ENCODE results near the gene CCDC134.
"Not testable (repeated sequence)": the region's sequence is repeated elsewhere in the genome, so short reads cannot be mapped to it uniquely, and the experiment has no call there.

The CCDC134 gene

GRCh38 chr22:41834005-41834944 is 33.8 kb downstream of the CCDC134 start:
- H3K4me3 ChIP-seq (ENCODE audit: low read depth, low read length): peak overlapping the region; percentile 94
- no peak for TF ChIP-seq CTCF (IDR thresholded peaks at IDR 0.05; ENCODE audit: borderline replicate concordance, insufficient read depth, low read depth, low read length)

- H3K4me3 ChIP-seq (ENCODE audit: low read depth, low read length): not testable (repeated sequence)
These were observed 35.0 kb downstream of the CCDC134 start for GRCh38 chr22:41835462-41835861.

GRCh38 chr22:41836551-41836950 is 36.1 kb downstream of the CCDC134 start:
- TF ChIP-seq CTCF (IDR thresholded peaks at IDR 0.05; ENCODE audit: borderline replicate concordance, insufficient read depth, low read depth, low read length): no peak

GRCh38 chr22:41838842-41839618 is 38.6 kb downstream of the CCDC134 start:
- no peak for TF ChIP-seq CTCF (IDR thresholded peaks at IDR 0.05; ENCODE audit: borderline replicate concordance, insufficient read depth, low read depth, low read length)
- no peak overlapping the region for H3K4me3 ChIP-seq (ENCODE audit: low read depth, low read length)

More at GRCh38 chr22:41836551-41836950, 36.1 kb downstream of the CCDC134 start:
- no peak overlapping the region for H3K4me3 ChIP-seq (ENCODE audit: low read depth, low read length)

GRCh38 chr22:41840216-41840615 is 39.7 kb downstream of the CCDC134 start:
- H3K4me3 ChIP-seq (ENCODE audit: low read depth, low read length): no peak overlapping the region
- TF ChIP-seq CTCF (IDR thresholded peaks at IDR 0.05; ENCODE audit: borderline replicate concordance, insufficient read depth, low read depth, low read length): no peak

- TF ChIP-seq CTCF (IDR thresholded peaks at IDR 0.05; ENCODE audit: borderline replicate concordance, insufficient read depth, low read depth, low read length): no peak
- H3K4me3 ChIP-seq (ENCODE audit: low read depth, low read length): no peak overlapping the region
These were observed 40.7 kb downstream of the CCDC134 start for GRCh38 chr22:41841085-41841712.

Data from GM12875 (cell line).